ENCODE data around the gene AKAIN1.

GRCh38 chr18:5144629-5145028 is 52.4 kb downstream of the AKAIN1 start:
- TF ChIP-seq, protein P1, sequence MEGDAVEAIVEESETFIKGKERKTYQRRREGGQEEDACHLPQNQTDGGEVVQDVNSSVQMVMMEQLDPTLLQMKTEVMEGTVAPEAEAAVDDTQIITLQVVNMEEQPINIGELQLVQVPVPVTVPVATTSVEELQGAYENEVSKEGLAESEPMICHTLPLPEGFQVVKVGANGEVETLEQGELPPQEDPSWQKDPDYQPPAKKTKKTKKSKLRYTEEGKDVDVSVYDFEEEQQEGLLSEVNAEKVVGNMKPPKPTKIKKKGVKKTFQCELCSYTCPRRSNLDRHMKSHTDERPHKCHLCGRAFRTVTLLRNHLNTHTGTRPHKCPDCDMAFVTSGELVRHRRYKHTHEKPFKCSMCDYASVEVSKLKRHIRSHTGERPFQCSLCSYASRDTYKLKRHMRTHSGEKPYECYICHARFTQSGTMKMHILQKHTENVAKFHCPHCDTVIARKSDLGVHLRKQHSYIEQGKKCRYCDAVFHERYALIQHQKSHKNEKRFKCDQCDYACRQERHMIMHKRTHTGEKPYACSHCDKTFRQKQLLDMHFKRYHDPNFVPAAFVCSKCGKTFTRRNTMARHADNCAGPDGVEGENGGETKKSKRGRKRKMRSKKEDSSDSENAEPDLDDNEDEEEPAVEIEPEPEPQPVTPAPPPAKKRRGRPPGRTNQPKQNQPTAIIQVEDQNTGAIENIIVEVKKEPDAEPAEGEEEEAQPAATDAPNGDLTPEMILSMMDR (IDR thresholded peaks at IDR 0.05): no peak
- no peak for TF ChIP-seq POLR2A (IDR thresholded peaks at IDR 0.05)

Measured in testis (tissue), 2 donors.